Neural progenitor cell (in vitro differentiated cells): Measurements from ENCODE around the gene LBH. TPM values are rescaled to one million over a fixed set of nuclear protein-coding genes. Genes with fewer than 3 reads are reported as not detected.

Source experiments
- DNase-seq: peaks from one replicate; pipeline ENCODE4 v3.0.0-alpha.2; 2016; ENCODE audit warnings: low spot score
- H2AFZ ChIP-seq: fragments of 200-600 bp; sonication (generic); replicated peaks from 2 replicates; pipeline ENCODE4 v1.6.1; 2016; ENCODE audit warnings: antibody characterized with exemption
- H3F3A ChIP-seq: fragments of 200-600 bp; sonication (generic); 2 replicates; pipeline ENCODE4 v1.6.1; 2016; ENCODE audit warnings: antibody characterized with exemption, low read depth
- H3K27ac ChIP-seq: fragments of 200-600 bp; sonication (generic); 2 replicates; pipeline ENCODE4 v1.5.1; 2016; ENCODE audit warnings: mild to moderate bottlenecking
- H3K27me3 ChIP-seq: fragments of 200-600 bp; sonication (generic); 2 replicates; pipeline ENCODE4 v1.6.1; 2016; ENCODE audit warnings: mild to moderate bottlenecking, moderate library complexity
- H3K36me3 ChIP-seq: fragments of 200-600 bp; sonication (generic); 2 replicates; pipeline ENCODE4 v1.5.1; 2016
- H3K4me1 ChIP-seq: fragments of 200-600 bp; sonication (generic); 2 replicates; pipeline ENCODE4 v1.6.1; 2016; ENCODE audit warnings: mixed run types
- H3K4me2 ChIP-seq: fragments of 200-600 bp; sonication (generic); 2 replicates; pipeline ENCODE4 v1.6.1; 2016
- H3K4me3 ChIP-seq: fragments of 200-600 bp; sonication (generic); 2 replicates; pipeline ENCODE4 v1.5.1; 2016
- H3K79me2 ChIP-seq: fragments of 200-600 bp; sonication (generic); 2 replicates; pipeline ENCODE4 v1.6.1; 2016; ENCODE audit warnings: low read depth
- H3K9ac ChIP-seq: fragments of 200-600 bp; sonication (generic); 2 replicates; pipeline ENCODE4 v1.6.1; 2016
- H3K9me3 ChIP-seq: fragments of 200-600 bp; sonication (generic); 2 replicates; pipeline ENCODE4 v1.5.1; 2016; ENCODE audit warnings: low read depth
- H4K20me1 ChIP-seq: fragments of 200-600 bp; sonication (generic); 2 replicates; pipeline ENCODE4 v1.6.1; 2016; ENCODE audit warnings: low read depth
- H3K27ac Mint-ChIP-seq: 3 replicates; pipeline ENCODE4 v1.8.0; 2021; ENCODE audit warnings: mixed read lengths
- H3K27me3 Mint-ChIP-seq: 2 replicates; pipeline ENCODE4 v1.8.0; 2022; ENCODE audit warnings: low read depth, mild to moderate bottlenecking, inconsistent platforms, moderate library complexity, mixed read lengths; ENCODE audit not compliant: insufficient read depth
- H3K36me3 Mint-ChIP-seq: 3 replicates; pipeline ENCODE4 v1.8.0; 2021; ENCODE audit warnings: mixed read lengths
- H3K4me1 Mint-ChIP-seq: 3 replicates; pipeline ENCODE4 v1.8.0; 2021; ENCODE audit warnings: mixed read lengths
- H3K4me3 Mint-ChIP-seq: 3 replicates; pipeline ENCODE4 v1.8.0; 2021; ENCODE audit warnings: mild to moderate bottlenecking, moderate library complexity, mixed read lengths
- H3K9me3 Mint-ChIP-seq: 3 replicates; pipeline ENCODE4 v1.8.0; 2020; ENCODE audit warnings: mixed read lengths
- CTCF ChIP-seq: fragments of 200-600 bp; sonication (generic); IDR thresholded peaks from 2 replicates; pipeline ENCODE4 v1.5.1; 2017; ENCODE audit warnings: antibody characterized with exemption, mild to moderate bottlenecking
- EZH2 ChIP-seq: fragments of 200-600 bp; sonication (generic); IDR thresholded peaks from 2 replicates; pipeline ENCODE4 v1.6.1; 2017; ENCODE audit warnings: antibody characterized with exemption, mild to moderate bottlenecking, moderate library complexity
- EZH2phosphoT487 ChIP-seq: fragments of 200-600 bp; sonication (generic); IDR thresholded peaks from 2 replicates; pipeline ENCODE4 v1.6.1; 2017; ENCODE audit warnings: antibody characterized with exemption
- total RNA-seq: library from RNA; depleted of rRNA; stranded (reverse); fragments of >200 nt; gene quantifications from 2 replicates; pipeline ENCODE4 v1.2.3, GENCODE V29; 2015; ENCODE audit warnings: low replicate concordance

The LBH gene
- total RNA-seq, 1 donor from 2014 or later = 4.2 TPM

DNA sequence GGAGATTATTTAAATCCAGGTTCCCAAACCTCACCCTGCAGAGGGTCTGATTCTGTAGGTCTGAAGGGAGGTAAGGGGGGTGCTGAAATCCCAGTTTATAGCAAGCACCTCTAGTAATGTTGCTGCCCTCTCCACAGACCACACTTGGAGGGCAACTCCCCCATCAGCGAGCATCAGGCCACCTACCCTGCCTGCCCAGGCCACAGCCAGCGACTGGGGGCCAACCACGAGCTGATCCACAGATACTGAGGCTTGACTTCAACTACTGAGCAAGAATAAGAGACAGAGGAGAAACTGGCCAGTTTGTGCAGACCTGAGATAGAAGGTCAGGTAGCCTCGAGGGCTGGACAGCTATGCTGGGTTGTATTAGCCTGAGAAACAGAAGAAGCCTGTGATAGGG, 36.3 kb upstream of the LBH start:
- Histone ChIP-seq H3F3A (peaks cover 3% of the 10 kb centered on the region), H2AFZ (no peak overlapping the region), H3K4me3 (no peak overlapping the region), H4K20me1 (no peaks in the 10 kb centered on the region), H3K9ac (no peak overlapping the region), H3K36me3 (no peaks in the 10 kb centered on the region), H3K4me2 (no peak overlapping the region), H3K4me1 (peaks cover 28% of the 10 kb centered on the region), H3K27me3 (no peaks in the 10 kb centered on the region), H3K27ac (no peak overlapping the region), H3K9me3 (no peaks in the 10 kb centered on the region), H3K79me2 (no peaks in the 10 kb centered on the region)
- H3K27me3 Mint-ChIP-seq = peaks cover 3% of the 10 kb centered on the region
- peaks cover 2% of the 10 kb centered on the region for H3K9me3 Mint-ChIP-seq
- peak overlapping the region; percentile 90 for H3K27ac Mint-ChIP-seq
- H3K36me3 Mint-ChIP-seq = no peaks in the 10 kb centered on the region
- TF ChIP-seq CTCF (no peak), EZH2phosphoT487 (no peak), EZH2 (no peak)
- no peak for DNase-seq
- no peak overlapping the region for H3K4me3 Mint-ChIP-seq
- peaks cover 11% of the 10 kb centered on the region for H3K4me1 Mint-ChIP-seq

- H3K36me3 Mint-ChIP-seq = no peaks in the 10 kb centered on the region
- Histone ChIP-seq H3K4me2 (no peak overlapping the region), H3F3A (no peaks in the 10 kb centered on the region), H3K9ac (no peak overlapping the region), H3K79me2 (no peaks in the 10 kb centered on the region), H3K36me3 (no peaks in the 10 kb centered on the region), H3K9me3 (no peaks in the 10 kb centered on the region), H3K27me3 (no peaks in the 10 kb centered on the region), H3K4me3 (no peak overlapping the region), H2AFZ (no peak overlapping the region), H4K20me1 (no peaks in the 10 kb centered on the region), H3K27ac (no peak overlapping the region), H3K4me1 (peaks cover 21% of the 10 kb centered on the region)
- peaks cover 6% of the 10 kb centered on the region for H3K4me1 Mint-ChIP-seq
- H3K27ac Mint-ChIP-seq = no peak overlapping the region
- no peaks in the 10 kb centered on the region for H3K9me3 Mint-ChIP-seq
- peak; percentile 22 for TF ChIP-seq CTCF
- no peak for TF ChIP-seq EZH2phosphoT487
- no peak overlapping the region for H3K4me3 Mint-ChIP-seq
- peaks cover 5% of the 10 kb centered on the region for H3K27me3 Mint-ChIP-seq
- DNase-seq = peak; percentile 16
Measured at GRCh38 chr2:30197570-30198192, 33.7 kb upstream of the LBH start.

GRCh38 chr2:30201990-30202389, 29.3 kb upstream of the LBH start:
- no peak overlapping the region for H3K4me3 Mint-ChIP-seq
- H3K4me2 ChIP-seq = no peak overlapping the region
- no peaks in the 10 kb centered on the region for H3K36me3 ChIP-seq
- no peaks in the 10 kb centered on the region for H3K27me3 ChIP-seq
- no peak overlapping the region for H3K4me3 ChIP-seq
- H3K27ac Mint-ChIP-seq = no peak overlapping the region
- no peaks in the 10 kb centered on the region for H3K4me1 Mint-ChIP-seq
- no peaks in the 10 kb centered on the region for H3K9me3 ChIP-seq
- H3K79me2 ChIP-seq = no peaks in the 10 kb centered on the region
- no peak for TF ChIP-seq EZH2
- TF ChIP-seq CTCF = no peak
- TF ChIP-seq EZH2phosphoT487 = no peak
- H2AFZ ChIP-seq = no peak overlapping the region
- peaks cover 4% of the 10 kb centered on the region for H3K4me1 ChIP-seq
- H3F3A ChIP-seq = no peaks in the 10 kb centered on the region
- peaks cover 4% of the 10 kb centered on the region for H3K27me3 Mint-ChIP-seq
- H3K9ac ChIP-seq = no peak overlapping the region
- no peaks in the 10 kb centered on the region for H3K9me3 Mint-ChIP-seq
- no peak for DNase-seq
- no peaks in the 10 kb centered on the region for H3K36me3 Mint-ChIP-seq
- no peaks in the 10 kb centered on the region for H4K20me1 ChIP-seq
- H3K27ac ChIP-seq = no peak overlapping the region
